Activated T-cell treated with anti-CD3 and anti-CD28 coated beads, Interleukin-2, amount 50 U/mL, for 72 hours (primary cell): Measurements from ENCODE around the gene FMNL1. TPM values are rescaled to one million over a fixed set of nuclear protein-coding genes. Genes with fewer than 3 reads are reported as not detected.
A peak's percentile ranks its signal among the peaks of the same experiment; 100 is the strongest.
"Not testable (repeated sequence)": the region's sequence is repeated elsewhere in the genome, so short reads cannot be mapped to it uniquely, and the experiment has no call there.

ENCODE experiments used
- ATAC-seq, 2 donors: fragments of 150-1000 bp; cut with Tn5 transposase; replicated peaks in 1 of 2; 2 replicates each; pipeline ENCODE4 v1.10.0; 2021; ENCODE audit warnings: moderate library complexity in 2 of 2, mild to moderate bottlenecking in 1 of 2
- DNase-seq, 2 donors: peaks; one replicate each; pipeline ENCODE4 v3.0.0; 2021 to 2022; ENCODE audit warnings: mixed read lengths in 1 of 2
- H3K27ac Mint-ChIP-seq: one replicate; pipeline ENCODE4 v1.8.0; 2022; ENCODE audit warnings: mild to moderate bottlenecking, moderate library complexity, mixed read lengths
- H3K27me3 Mint-ChIP-seq: one replicate; pipeline ENCODE4 v1.8.0; 2022; ENCODE audit warnings: low read depth, mixed read lengths
- H3K36me3 Mint-ChIP-seq, 2 donors: one replicate each; pipeline ENCODE4 v1.8.0; 2022; ENCODE audit warnings: mixed read lengths in 2 of 2, mild to moderate bottlenecking in 1 of 2; ENCODE audit not compliant: insufficient read depth in 2 of 2
- H3K4me1 Mint-ChIP-seq: one replicate; pipeline ENCODE4 v1.8.0; 2022; ENCODE audit warnings: low read depth, mixed read lengths
- H3K4me3 Mint-ChIP-seq, 2 donors: one replicate each; pipeline ENCODE4 v1.8.0; 2022; ENCODE audit warnings: mild to moderate bottlenecking in 2 of 2, mixed read lengths in 2 of 2, moderate library complexity in 2 of 2
- H3K9me3 Mint-ChIP-seq, 2 donors: one replicate each; pipeline ENCODE4 v1.8.0; 2022; ENCODE audit warnings: mixed read lengths in 2 of 2
- total RNA-seq, 2 donors: library from RNA; stranded (reverse); gene quantifications; one replicate each; pipeline ENCODE4 v1.2.3, GENCODE V29; 2022

The FMNL1 gene
- total RNA-seq, 2 donors from 2014 or later = 559 to 689 TPM

GRCh38 chr17:45200701-45201100 is 21.0 kb upstream of the FMNL1 start:
- Mint-ChIP-seq H3K4me1 (no peaks in the 10 kb centered on the region), H3K9me3 (no peaks in the 10 kb centered on the region), H3K36me3 (no peaks in the 10 kb centered on the region), H3K4me3 (no peak overlapping the region), H3K27me3 (no peaks in the 10 kb centered on the region), H3K27ac (no peak overlapping the region)
- DNase-seq = no peak
- ATAC-seq = no peak

DNA sequence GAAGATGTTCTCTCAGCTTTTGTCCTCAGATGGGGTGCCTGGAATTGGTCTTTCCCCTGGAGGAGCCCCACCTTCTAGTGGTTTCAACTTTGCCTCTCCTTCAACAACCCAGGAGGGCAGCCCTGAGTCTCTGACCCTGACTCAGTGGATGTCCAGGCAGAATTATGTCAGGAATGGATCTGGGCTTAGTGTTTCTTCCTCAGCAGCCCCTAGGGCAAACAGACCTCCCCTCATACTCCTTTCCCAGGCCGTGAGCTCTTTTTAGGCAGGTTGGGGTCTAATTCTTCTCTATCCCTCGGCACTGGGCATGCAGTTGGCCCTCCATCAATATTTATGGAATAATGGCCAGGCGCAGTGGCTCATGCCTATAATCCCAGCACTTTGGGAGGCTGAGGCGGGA is 20.2 kb upstream of the FMNL1 start:
- H3K36me3 Mint-ChIP-seq = no peaks in the 10 kb centered on the region
- no peak overlapping the region for H3K4me3 Mint-ChIP-seq
- no peaks in the 10 kb centered on the region for H3K27me3 Mint-ChIP-seq
- H3K27ac Mint-ChIP-seq = no peak overlapping the region
- DNase-seq (no peak), ATAC-seq (no peak)
- H3K9me3 Mint-ChIP-seq = no peaks in the 10 kb centered on the region
- no peaks in the 10 kb centered on the region for H3K4me1 Mint-ChIP-seq

GRCh38 chr17:45201880-45202279 is 19.8 kb upstream of the FMNL1 start:
- not testable (repeated sequence) for H3K9me3 Mint-ChIP-seq, H3K4me1 Mint-ChIP-seq, H3K27me3 Mint-ChIP-seq, DNase-seq, H3K27ac Mint-ChIP-seq, H3K36me3 Mint-ChIP-seq, H3K4me3 Mint-ChIP-seq, ATAC-seq

- no peaks in the 10 kb centered on the region for H3K9me3 Mint-ChIP-seq
- ATAC-seq (peak in 1 of 2 donors; percentile 7), DNase-seq (peak; percentile 85 to 90)
- peak overlapping the region; percentile 95 for H3K27ac Mint-ChIP-seq
- peaks cover 41% of the 10 kb centered on the region for H3K4me1 Mint-ChIP-seq
- H3K36me3 Mint-ChIP-seq = peaks cover 18 to 59% of the 10 kb centered on the region in 2 donors
- H3K4me3 Mint-ChIP-seq = peak overlapping the region; percentile 88 to 99
- no peaks in the 10 kb centered on the region for H3K27me3 Mint-ChIP-seq
These were observed 2.6 kb upstream of the FMNL1 start for GRCh38 chr17:45218895-45219661.

DNA sequence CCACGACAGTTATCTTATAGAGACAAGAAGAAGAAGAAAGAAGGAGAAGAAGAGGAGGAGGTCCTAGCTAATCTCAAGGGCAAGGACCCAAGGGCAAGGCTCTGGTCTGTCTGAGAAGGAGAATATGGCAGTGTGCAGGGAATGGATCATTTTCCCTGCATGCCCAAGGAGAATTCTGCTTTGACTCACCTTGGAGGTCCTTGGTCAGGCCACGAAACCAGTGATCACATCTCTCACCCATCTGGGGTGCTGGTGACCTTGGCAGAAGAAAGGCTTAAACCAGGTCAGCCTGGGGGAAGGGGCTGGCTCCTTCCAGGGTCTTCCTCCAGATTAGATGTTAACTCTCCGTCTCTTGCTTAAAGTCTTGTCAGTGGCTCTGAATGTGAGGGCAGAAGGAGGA is 1.6 kb upstream of the FMNL1 start:
- Mint-ChIP-seq H3K27me3 (no peaks in the 10 kb centered on the region), H3K36me3 (peaks cover 18 to 60% of the 10 kb centered on the region in 2 donors), H3K9me3 (no peaks in the 10 kb centered on the region), H3K27ac (peak overlapping the region; percentile 95), H3K4me1 (peaks cover 46% of the 10 kb centered on the region), H3K4me3 (peak overlapping the region; percentile 88 to 99)
- ATAC-seq (no peak), DNase-seq (no peak)

- peak overlapping the region in 1 of 2 donors; percentile 87 for H3K4me3 Mint-ChIP-seq
- no peaks in the 10 kb centered on the region for H3K9me3 Mint-ChIP-seq
- H3K27me3 Mint-ChIP-seq = no peaks in the 10 kb centered on the region
- peaks cover 18 to 46% of the 10 kb centered on the region in 2 donors for H3K36me3 Mint-ChIP-seq
- DNase-seq (no peak), ATAC-seq (no peak)
- peaks cover 49% of the 10 kb centered on the region for H3K4me1 Mint-ChIP-seq
- no peak overlapping the region for H3K27ac Mint-ChIP-seq
These were observed 266 bp downstream of the FMNL1 start for GRCh38 chr17:45222014-45222288.

DNA sequence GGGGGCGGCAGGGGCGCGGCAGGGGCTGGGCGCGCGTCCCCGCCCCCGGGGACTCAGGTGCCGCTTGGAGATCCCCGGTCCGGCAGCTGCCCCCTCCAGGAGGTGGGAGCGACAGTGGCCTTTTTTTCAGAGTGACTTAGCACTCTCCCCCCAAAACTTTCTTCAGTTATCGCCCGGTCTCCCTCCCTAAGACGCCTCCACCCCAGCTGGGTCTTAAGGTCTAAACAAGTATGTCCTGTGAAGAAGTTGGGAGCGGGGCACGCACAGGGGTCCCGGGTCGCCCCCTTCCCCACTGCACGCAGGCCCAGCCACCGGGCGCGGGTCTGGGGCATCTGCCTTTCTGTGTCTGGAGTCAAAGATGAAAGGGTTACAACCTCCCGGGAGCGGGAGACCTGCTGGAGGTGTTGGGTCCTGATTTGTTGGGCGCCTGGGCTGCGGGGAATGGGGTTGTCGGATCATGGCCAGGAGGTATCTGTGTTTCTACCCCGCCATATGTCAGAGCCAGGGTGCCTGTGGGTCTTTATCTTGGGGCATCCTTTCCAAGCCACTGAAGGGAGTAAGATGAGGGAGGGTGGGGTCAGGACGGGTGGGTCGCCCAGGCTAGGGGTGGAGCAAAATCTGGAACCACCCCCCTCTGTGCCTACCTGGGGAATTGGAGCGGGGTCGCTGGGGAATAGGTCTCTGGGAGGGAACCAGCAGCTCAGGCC is 757 bp downstream of the FMNL1 start:
- H3K27me3 Mint-ChIP-seq = no peaks in the 10 kb centered on the region
- DNase-seq = peak; percentile 60 to 69
- peaks cover 52% of the 10 kb centered on the region for H3K4me1 Mint-ChIP-seq
- peaks cover 18 to 42% of the 10 kb centered on the region in 2 donors for H3K36me3 Mint-ChIP-seq
- peak overlapping the region; percentile 84 to 87 for H3K4me3 Mint-ChIP-seq
- peak in 1 of 2 donors; percentile 4 for ATAC-seq
- H3K9me3 Mint-ChIP-seq = no peaks in the 10 kb centered on the region
- H3K27ac Mint-ChIP-seq = peak overlapping the region; percentile 91

- Mint-ChIP-seq H3K27me3 (no peaks in the 10 kb centered on the region), H3K36me3 (peaks cover 18 to 36% of the 10 kb centered on the region in 2 donors), H3K4me1 (peaks cover 58% of the 10 kb centered on the region), H3K27ac (peak overlapping the region; percentile 58), H3K4me3 (peak overlapping the region; percentile 84 to 87), H3K9me3 (no peaks in the 10 kb centered on the region)
- DNase-seq (no peak), ATAC-seq (no peak)
These were observed 1.4 kb downstream of the FMNL1 start for GRCh38 chr17:45222996-45223538.

DNA sequence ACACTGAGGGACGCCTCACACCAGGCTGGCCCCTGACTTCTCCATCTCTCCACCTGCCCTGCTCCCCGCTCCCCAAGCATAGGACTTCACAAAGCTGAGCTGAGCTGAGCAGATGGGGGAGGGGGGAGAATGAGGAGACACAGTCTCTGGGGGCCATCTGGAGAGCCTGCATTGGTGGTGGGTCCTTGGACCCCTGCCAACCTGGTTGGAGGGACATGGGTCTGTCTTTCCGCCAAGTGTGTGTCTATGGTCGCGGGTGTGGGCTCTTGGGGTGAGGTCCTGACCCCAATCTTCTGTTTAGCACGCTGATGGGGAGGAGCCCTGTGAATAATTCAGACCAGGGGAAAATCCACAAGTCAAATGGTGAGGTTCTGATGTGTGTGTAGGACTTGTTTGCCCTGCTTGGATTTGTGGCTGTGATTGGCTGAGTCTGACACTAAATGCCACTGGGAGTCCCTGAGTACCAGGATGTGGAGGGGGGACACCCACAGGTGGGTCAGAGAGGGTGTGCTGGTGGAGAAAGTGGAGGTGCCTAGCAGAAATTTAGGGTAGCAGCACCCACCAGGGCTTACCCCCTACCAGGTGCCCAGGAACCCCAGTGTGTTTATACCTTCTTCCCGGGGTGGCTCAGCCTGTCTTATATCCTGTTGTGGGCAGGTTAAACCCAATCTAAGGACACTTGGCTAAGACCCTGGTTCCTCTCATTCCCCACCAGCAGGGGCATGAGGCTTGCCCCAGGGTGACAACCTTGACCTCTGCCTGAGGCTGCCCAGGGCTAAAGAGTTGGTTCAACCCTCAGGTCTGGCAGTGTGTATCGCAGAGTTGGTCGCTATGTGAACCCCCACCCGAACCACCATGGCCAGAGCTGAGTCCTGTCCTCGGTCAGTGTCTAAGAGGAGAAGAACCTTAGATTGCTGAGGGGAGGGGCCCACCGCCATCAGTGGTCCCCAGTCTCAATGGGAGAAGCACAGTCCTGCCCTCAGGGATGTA is 2.1 kb downstream of the FMNL1 start:
- DNase-seq = peak; percentile 73 to 78
- ATAC-seq = peak; percentile 39 to 52
- H3K27ac Mint-ChIP-seq = peak overlapping the region; percentile 98
- no peaks in the 10 kb centered on the region for H3K27me3 Mint-ChIP-seq
- H3K9me3 Mint-ChIP-seq = no peaks in the 10 kb centered on the region
- H3K4me1 Mint-ChIP-seq = peaks cover 62% of the 10 kb centered on the region
- H3K36me3 Mint-ChIP-seq = peaks cover 16 to 31% of the 10 kb centered on the region in 2 donors
- H3K4me3 Mint-ChIP-seq = peak overlapping the region; percentile 84 to 87

GRCh38 chr17:45224671-45225050 is 3.0 kb downstream of the FMNL1 start:
- peaks cover 61% of the 10 kb centered on the region for H3K4me1 Mint-ChIP-seq
- H3K36me3 Mint-ChIP-seq = peaks cover 10 to 26% of the 10 kb centered on the region in 2 donors
- ATAC-seq (no peak), DNase-seq (peak; percentile 59 to 70)
- no peaks in the 10 kb centered on the region for H3K27me3 Mint-ChIP-seq
- no peaks in the 10 kb centered on the region for H3K9me3 Mint-ChIP-seq
- H3K27ac Mint-ChIP-seq = peak overlapping the region; percentile 98
- H3K4me3 Mint-ChIP-seq = peak overlapping the region; percentile 84 to 87

DNA sequence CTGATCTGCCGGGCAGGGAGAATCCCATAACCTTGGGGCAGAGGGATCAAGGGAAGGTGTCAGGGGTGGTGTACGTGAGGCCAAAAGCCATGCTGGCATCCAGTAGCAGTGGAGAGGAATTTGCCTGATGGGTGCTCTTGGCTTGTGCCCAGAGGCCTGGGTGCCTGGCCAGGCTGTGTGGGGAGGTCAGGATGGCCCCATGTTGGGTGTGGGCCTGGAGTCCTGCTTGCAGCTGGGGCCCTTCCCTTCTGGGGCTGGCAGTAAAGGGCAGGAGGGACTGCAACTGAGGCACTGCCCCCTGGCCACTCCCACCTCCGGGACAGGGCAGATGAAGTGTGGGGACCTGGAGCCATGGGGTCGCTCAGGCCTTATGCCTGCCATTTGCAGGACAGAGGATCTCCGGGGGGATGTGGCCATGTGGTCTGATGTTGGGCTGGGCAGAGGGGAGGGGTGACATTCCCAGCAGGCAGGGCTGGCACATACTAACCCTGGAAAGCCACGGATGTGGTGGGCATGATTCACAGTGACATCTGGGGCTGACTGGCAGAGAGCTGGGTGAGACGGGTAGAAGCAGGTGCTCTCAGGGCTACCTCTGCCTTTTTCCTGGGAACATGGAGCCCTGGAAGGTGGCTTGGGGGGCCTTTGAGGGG is 3.5 kb downstream of the FMNL1 start:
- Mint-ChIP-seq H3K36me3 (peaks cover 8 to 22% of the 10 kb centered on the region in 2 donors), H3K4me1 (peaks cover 61% of the 10 kb centered on the region), H3K27me3 (no peaks in the 10 kb centered on the region), H3K27ac (peak overlapping the region; percentile 98), H3K9me3 (no peaks in the 10 kb centered on the region), H3K4me3 (peak overlapping the region; percentile 84 to 87)
- DNase-seq (peak; percentile 56 to 70), ATAC-seq (no peak)

DNA sequence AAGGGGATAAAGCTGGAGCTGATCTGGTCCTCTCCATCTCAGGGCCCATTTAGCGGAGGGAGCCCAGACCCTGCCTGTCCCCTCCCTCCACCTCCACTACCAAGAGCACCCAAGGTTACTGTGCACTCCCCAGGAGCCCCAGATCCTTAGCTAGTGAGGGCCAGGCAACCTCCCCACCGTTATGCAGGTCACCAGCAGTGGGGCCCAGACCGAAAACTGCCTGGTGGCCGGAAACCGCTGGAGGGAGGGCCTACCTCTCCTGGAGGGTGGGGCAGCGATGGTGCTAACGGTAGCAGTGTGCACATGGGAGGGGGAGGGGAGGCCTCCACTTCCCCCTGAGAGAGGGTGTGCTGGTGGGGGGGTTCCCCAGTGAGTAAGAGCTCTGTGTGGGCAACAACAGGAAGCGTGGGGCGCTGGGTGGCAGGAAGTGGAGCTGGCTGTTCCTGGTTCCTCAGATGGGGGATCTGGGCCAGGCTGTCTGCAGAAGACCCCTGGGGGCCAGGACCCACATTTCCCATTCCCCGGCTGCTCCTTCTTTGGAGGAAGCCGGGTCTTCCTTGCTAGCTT is 4.4 kb downstream of the FMNL1 start:
- H3K4me1 Mint-ChIP-seq = peaks cover 64% of the 10 kb centered on the region

More for the DNA sequence above, 4.4 kb downstream of the FMNL1 start:
- peak overlapping the region; percentile 98 for H3K27ac Mint-ChIP-seq
- no peaks in the 10 kb centered on the region for H3K9me3 Mint-ChIP-seq
- no peaks in the 10 kb centered on the region for H3K27me3 Mint-ChIP-seq
- ATAC-seq (peak; percentile 60 to 64), DNase-seq (peak; percentile 97 to 98)
- H3K36me3 Mint-ChIP-seq = peaks cover 8 to 17% of the 10 kb centered on the region in 2 donors
- peak overlapping the region; percentile 84 to 87 for H3K4me3 Mint-ChIP-seq
